ENCODE results near the gene HSBP1L1. TPM values are rescaled to one million over a fixed set of nuclear protein-coding genes. Genes with fewer than 3 reads are reported as not detected.

HSBP1L1 gene
- total and polyA plus RNA-seq, 2 of the 13 experiments (the other 11 are each of a cell fraction or from before 2014, with no cell fraction given): 22.6 to 45.1 TPM

DNA sequence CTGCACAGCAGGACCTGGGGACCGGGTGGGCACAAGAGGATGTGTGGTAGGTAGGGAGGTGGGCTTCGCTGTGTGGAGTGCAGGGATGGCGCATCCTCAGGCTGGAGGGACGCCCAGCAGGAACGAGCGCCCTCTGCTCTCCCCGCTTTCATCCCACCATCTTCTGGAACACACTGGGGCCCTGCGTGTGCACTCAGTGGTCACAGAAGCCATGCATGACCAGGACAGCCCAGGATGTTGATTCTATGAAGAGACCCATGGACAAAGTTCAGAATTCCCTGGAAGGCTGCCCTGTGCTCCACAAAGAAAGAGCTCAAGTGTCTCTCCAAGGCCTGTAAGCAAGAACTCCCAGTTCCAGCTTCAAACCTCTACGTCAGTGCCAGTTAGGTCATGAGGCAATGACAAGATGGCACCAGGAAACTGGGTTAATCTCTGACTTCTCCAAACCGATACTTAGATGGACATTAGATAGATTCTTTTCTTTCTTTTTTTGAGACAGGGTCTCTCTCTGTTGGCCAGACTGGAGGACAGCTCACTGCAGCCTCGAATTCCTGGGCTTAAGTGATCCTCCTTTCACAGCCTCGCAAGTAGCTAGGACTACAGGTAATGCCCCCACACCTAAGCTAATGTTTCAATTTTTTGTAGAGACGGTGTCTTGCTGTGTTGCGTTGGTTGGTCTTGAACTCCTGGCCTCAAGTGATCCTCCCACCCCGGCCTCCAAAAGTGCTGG lies 16.4 kb upstream of the HSBP1L1 start (continued):
- TF ChIP-seq ZNF776 (CRISPR knock-in tag; IDR thresholded peaks at IDR 0.05) (no peak), NONO (IDR thresholded peaks at IDR 0.05) (no peak), NONO (CRISPR knock-in tag; conservative IDR thresholded peaks at IDR 0.05) (0 out of 2 replicates have a peak, but pooled peaks have one; percentile 37), CAMTA2 (CRISPR knock-in tag; IDR thresholded peaks at IDR 0.05; ENCODE audit: borderline replicate concordance) (no peak), IKZF4 (CRISPR knock-in tag; IDR thresholded peaks at IDR 0.05; ENCODE audit: borderline replicate concordance, low read depth, not compliant biosample characterization) (no peak), ZNF703 (CRISPR knock-in tag; IDR thresholded peaks at IDR 0.05; ENCODE audit: borderline replicate concordance) (no peak), NFKBIZ (CRISPR knock-in tag; IDR thresholded peaks at IDR 0.05) (no peak), TCF7L2 (IDR thresholded peaks at IDR 0.05; ENCODE audit: low read depth, low read length) (no peak), SP4 (CRISPR knock-in tag; IDR thresholded peaks at IDR 0.05) (no peak), RBM39 (IDR thresholded peaks at IDR 0.05; ENCODE audit: low read depth, low read length, poor library complexity, severe bottlenecking) (no peak), MEIS2 (CRISPR knock-in tag; IDR thresholded peaks at IDR 0.05) (peak; percentile 21; the same call in 1 of the 2 replicates), ZNF605 (CRISPR knock-in tag; IDR thresholded peaks at IDR 0.05) (no peak), SALL1 (CRISPR knock-in tag; IDR thresholded peaks at IDR 0.05) (peak; percentile 86), CREM (IDR thresholded peaks at IDR 0.05) (0 out of 2 replicates have a peak, but pooled peaks have one; percentile 20), CREM (CRISPR knock-in tag; IDR thresholded peaks at IDR 0.05) (no peak), HNF4A (CRISPR knock-in tag; IDR thresholded peaks at IDR 0.05) (peak; percentile 83), HMG20A (CRISPR knock-in tag; IDR thresholded peaks at IDR 0.05; ENCODE audit: borderline replicate concordance) (peak; percentile 35; the same call in 1 of the 2 replicates), ZNF788 (CRISPR knock-in tag; IDR thresholded peaks at IDR 0.05; ENCODE audit: borderline replicate concordance) (peak; percentile 67; the same call in 1 of the 2 replicates), ZNF10 (CRISPR knock-in tag; IDR thresholded peaks at IDR 0.05; ENCODE audit: borderline replicate concordance, low read depth) (no peak), REPIN1 (CRISPR knock-in tag; IDR thresholded peaks at IDR 0.05; ENCODE audit: borderline replicate concordance, low read depth) (no peak), ZNF20 (CRISPR knock-in tag; IDR thresholded peaks at IDR 0.05) (no peak)
- TF ChIP-seq, protein P1, sequence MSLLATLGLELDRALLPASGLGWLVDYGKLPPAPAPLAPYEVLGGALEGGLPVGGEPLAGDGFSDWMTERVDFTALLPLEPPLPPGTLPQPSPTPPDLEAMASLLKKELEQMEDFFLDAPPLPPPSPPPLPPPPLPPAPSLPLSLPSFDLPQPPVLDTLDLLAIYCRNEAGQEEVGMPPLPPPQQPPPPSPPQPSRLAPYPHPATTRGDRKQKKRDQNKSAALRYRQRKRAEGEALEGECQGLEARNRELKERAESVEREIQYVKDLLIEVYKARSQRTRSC (CRISPR knock-in tag; IDR thresholded peaks at IDR 0.05; ENCODE audit: low read depth): no peak
- TF ChIP-seq, protein P2, sequence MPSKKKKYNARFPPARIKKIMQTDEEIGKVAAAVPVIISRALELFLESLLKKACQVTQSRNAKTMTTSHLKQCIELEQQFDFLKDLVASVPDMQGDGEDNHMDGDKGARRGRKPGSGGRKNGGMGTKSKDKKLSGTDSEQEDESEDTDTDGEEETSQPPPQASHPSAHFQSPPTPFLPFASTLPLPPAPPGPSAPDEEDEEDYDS (CRISPR knock-in tag; IDR thresholded peaks at IDR 0.05): 0 out of 2 replicates have a peak, but pooled peaks have one; percentile 32
- TF ChIP-seq, protein P3, sequence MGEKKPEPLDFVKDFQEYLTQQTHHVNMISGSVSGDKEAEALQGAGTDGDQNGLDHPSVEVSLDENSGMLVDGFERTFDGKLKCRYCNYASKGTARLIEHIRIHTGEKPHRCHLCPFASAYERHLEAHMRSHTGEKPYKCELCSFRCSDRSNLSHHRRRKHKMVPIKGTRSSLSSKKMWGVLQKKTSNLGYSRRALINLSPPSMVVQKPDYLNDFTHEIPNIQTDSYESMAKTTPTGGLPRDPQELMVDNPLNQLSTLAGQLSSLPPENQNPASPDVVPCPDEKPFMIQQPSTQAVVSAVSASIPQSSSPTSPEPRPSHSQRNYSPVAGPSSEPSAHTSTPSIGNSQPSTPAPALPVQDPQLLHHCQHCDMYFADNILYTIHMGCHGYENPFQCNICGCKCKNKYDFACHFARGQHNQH (CRISPR knock-in tag; IDR thresholded peaks at IDR 0.05): peak; percentile 63; the same call in 1 of the 2 replicates
- TF ChIP-seq, protein P4, sequence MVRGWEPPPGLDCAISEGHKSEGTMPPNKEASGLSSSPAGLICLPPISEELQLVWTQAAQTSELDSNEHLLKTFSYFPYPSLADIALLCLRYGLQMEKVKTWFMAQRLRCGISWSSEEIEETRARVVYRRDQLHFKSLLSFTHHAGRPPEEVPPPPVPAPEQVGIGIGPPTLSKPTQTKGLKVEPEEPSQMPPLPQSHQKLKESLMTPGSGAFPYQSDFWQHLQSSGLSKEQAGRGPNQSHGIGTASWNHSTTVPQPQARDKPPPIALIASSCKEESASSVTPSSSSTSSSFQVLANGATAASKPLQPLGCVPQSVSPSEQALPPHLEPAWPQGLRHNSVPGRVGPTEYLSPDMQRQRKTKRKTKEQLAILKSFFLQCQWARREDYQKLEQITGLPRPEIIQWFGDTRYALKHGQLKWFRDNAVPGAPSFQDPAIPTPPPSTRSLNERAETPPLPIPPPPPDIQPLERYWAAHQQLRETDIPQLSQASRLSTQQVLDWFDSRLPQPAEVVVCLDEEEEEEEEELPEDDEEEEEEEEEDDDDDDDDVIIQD (CRISPR knock-in tag; IDR thresholded peaks at IDR 0.05; ENCODE audit: low read depth): peak; percentile 50; the same call in 1 of the 2 replicates

Measured in HepG2 (cell line).